ENCODE measurements around the gene COL4A2. TPM values are rescaled to one million over a fixed set of nuclear protein-coding genes. Genes with fewer than 3 reads are reported as not detected.

The COL4A2 gene
- polyA plus RNA-seq, 1 donor (not counting 4 experiments of a cell fraction or from before 2014, with no cell fraction given), result 30.7 TPM

- Histone ChIP-seq H3K4me3 (ENCODE audit: control insufficient read depth in 2 of 3, extremely low read depth in 1 of 3, insufficient read depth in 2 of 3, low read depth in 1 of 3, low read length in 3 of 3) (no peak overlapping the region), H4K20me1 (ENCODE audit: control insufficient read depth, extremely low read depth, insufficient read depth, low read length) (no peaks in the 10 kb centered on the region), H3K9me1 (ENCODE audit: control insufficient read depth, extremely low read depth, insufficient read depth, low read length) (no peaks in the 10 kb centered on the region), H3K9ac (ENCODE audit: control insufficient read depth, extremely low read depth, insufficient read depth, low read length) (no peak overlapping the region), H3K27me3 (ENCODE audit: control insufficient read depth, extremely low read depth, insufficient read depth, low read length) (no peaks in the 10 kb centered on the region), H3K4me2 (ENCODE audit: control insufficient read depth, extremely low read depth, insufficient read depth, low read depth, low read length) (no peak overlapping the region), H3K9me3 (ENCODE audit: control insufficient read depth, low read depth, low read length) (no peaks in the 10 kb centered on the region), H3K4me1 (ENCODE audit: control insufficient read depth, extremely low read depth, insufficient read depth, low read length) (peaks cover 14% of the 10 kb centered on the region), H3K79me2 (ENCODE audit: control insufficient read depth, insufficient read depth, low read length) (peaks cover 9% of the 10 kb centered on the region), H3K36me3 (ENCODE audit: control insufficient read depth in 2 of 2, extremely low read depth in 1 of 2, insufficient read depth in 2 of 2, low read length in 2 of 2) (no peaks in the 10 kb centered on the region), H3K27ac (ENCODE audit: control insufficient read depth, insufficient read depth, low read length) (no peak overlapping the region), H2AFZ (ENCODE audit: control insufficient read depth, low read length) (no peak overlapping the region)
- TF ChIP-seq EZH2 (IDR thresholded peaks at IDR 0.05; ENCODE audit: low read length), result no peak
- TF ChIP-seq, protein P1, sequence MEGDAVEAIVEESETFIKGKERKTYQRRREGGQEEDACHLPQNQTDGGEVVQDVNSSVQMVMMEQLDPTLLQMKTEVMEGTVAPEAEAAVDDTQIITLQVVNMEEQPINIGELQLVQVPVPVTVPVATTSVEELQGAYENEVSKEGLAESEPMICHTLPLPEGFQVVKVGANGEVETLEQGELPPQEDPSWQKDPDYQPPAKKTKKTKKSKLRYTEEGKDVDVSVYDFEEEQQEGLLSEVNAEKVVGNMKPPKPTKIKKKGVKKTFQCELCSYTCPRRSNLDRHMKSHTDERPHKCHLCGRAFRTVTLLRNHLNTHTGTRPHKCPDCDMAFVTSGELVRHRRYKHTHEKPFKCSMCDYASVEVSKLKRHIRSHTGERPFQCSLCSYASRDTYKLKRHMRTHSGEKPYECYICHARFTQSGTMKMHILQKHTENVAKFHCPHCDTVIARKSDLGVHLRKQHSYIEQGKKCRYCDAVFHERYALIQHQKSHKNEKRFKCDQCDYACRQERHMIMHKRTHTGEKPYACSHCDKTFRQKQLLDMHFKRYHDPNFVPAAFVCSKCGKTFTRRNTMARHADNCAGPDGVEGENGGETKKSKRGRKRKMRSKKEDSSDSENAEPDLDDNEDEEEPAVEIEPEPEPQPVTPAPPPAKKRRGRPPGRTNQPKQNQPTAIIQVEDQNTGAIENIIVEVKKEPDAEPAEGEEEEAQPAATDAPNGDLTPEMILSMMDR (optimal IDR thresholded peaks at IDR 0.05 in 1 of 3, IDR thresholded peaks at IDR 0.05 in 1 of 3, conservative IDR thresholded peaks at IDR 0.05 in 1 of 3; ENCODE audit: extremely low read depth in 1 of 3, insufficient read depth in 2 of 3, low read length in 3 of 3), result no peak
- no peak for DNase-seq (ENCODE audit: low read depth, low spot score)
- FAIRE-seq, result no peak
- dilution Hi-C loops (cut with MboI; ENCODE audit: extremely low pct_ligation_motif_present, low sequenced_read_pairs), result no loop called here
Observed at GRCh38 chr13:110392510-110393240, 85.6 kb downstream of the COL4A2 start.

- Histone ChIP-seq H3K4me1 (ENCODE audit: control insufficient read depth, extremely low read depth, insufficient read depth, low read length) (peaks cover 3% of the 10 kb centered on the region), H3K36me3 (ENCODE audit: control insufficient read depth in 2 of 2, extremely low read depth in 1 of 2, insufficient read depth in 2 of 2, low read length in 2 of 2) (no peaks in the 10 kb centered on the region), H3K27me3 (ENCODE audit: control insufficient read depth, extremely low read depth, insufficient read depth, low read length) (no peaks in the 10 kb centered on the region), H3K9ac (ENCODE audit: control insufficient read depth, extremely low read depth, insufficient read depth, low read length) (no peak overlapping the region), H3K79me2 (ENCODE audit: control insufficient read depth, insufficient read depth, low read length) (peaks cover 8% of the 10 kb centered on the region), H4K20me1 (ENCODE audit: control insufficient read depth, extremely low read depth, insufficient read depth, low read length) (no peaks in the 10 kb centered on the region), H3K9me1 (ENCODE audit: control insufficient read depth, extremely low read depth, insufficient read depth, low read length) (no peaks in the 10 kb centered on the region), H2AFZ (ENCODE audit: control insufficient read depth, low read length) (no peak overlapping the region), H3K27ac (ENCODE audit: control insufficient read depth, insufficient read depth, low read length) (no peak overlapping the region), H3K4me3 (ENCODE audit: control insufficient read depth in 2 of 3, extremely low read depth in 1 of 3, insufficient read depth in 2 of 3, low read depth in 1 of 3, low read length in 3 of 3) (no peak overlapping the region), H3K4me2 (ENCODE audit: control insufficient read depth, extremely low read depth, insufficient read depth, low read depth, low read length) (no peak overlapping the region), H3K9me3 (ENCODE audit: control insufficient read depth, low read depth, low read length) (no peaks in the 10 kb centered on the region)
- DNase-seq (ENCODE audit: low read depth, low spot score) (no peak), FAIRE-seq (no peak)
- dilution Hi-C loops (cut with MboI; ENCODE audit: extremely low pct_ligation_motif_present, low sequenced_read_pairs), result no loop called here
- TF ChIP-seq, protein P1 (optimal IDR thresholded peaks at IDR 0.05 in 1 of 3, IDR thresholded peaks at IDR 0.05 in 1 of 3, conservative IDR thresholded peaks at IDR 0.05 in 1 of 3; ENCODE audit: extremely low read depth in 1 of 3, insufficient read depth in 2 of 3, low read length in 3 of 3), result no peak
Observed at GRCh38 chr13:110393761-110394160, 86.7 kb downstream of the COL4A2 start.

All from keratinocyte (primary cell).